ENCODE results near the gene SLC22A7.

DNA sequence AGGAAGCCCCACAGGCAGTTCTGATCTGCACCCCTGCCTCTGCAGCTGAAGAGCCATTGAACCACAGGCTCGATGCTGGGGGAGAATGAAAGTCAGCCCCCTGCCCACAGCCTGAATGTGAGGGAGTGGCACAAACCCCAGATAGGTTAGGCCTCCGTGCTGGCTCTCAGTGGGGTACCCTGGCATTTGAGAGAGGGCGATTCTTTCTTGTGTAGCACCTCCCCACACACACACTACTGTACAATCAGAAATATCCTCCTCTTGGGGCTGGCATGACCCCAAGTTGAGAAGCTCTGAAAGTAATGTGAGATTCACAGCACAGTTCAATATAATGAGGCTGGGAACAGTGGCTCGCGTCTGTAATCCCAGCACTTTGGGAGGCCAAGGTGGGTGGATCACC, 36.9 kb upstream of the SLC22A7 start:
- TF ChIP-seq, protein P1, sequence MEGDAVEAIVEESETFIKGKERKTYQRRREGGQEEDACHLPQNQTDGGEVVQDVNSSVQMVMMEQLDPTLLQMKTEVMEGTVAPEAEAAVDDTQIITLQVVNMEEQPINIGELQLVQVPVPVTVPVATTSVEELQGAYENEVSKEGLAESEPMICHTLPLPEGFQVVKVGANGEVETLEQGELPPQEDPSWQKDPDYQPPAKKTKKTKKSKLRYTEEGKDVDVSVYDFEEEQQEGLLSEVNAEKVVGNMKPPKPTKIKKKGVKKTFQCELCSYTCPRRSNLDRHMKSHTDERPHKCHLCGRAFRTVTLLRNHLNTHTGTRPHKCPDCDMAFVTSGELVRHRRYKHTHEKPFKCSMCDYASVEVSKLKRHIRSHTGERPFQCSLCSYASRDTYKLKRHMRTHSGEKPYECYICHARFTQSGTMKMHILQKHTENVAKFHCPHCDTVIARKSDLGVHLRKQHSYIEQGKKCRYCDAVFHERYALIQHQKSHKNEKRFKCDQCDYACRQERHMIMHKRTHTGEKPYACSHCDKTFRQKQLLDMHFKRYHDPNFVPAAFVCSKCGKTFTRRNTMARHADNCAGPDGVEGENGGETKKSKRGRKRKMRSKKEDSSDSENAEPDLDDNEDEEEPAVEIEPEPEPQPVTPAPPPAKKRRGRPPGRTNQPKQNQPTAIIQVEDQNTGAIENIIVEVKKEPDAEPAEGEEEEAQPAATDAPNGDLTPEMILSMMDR (IDR thresholded peaks at IDR 0.05) = no peak
- TF ChIP-seq POLR2A (IDR thresholded peaks at IDR 0.05) = no peak
